ENCODE data around the gene EML2.
"Not testable (repeated sequence)": the region's sequence is repeated elsewhere in the genome, so short reads cannot be mapped to it uniquely, and the experiment has no call there.

EML2 gene, protein sequence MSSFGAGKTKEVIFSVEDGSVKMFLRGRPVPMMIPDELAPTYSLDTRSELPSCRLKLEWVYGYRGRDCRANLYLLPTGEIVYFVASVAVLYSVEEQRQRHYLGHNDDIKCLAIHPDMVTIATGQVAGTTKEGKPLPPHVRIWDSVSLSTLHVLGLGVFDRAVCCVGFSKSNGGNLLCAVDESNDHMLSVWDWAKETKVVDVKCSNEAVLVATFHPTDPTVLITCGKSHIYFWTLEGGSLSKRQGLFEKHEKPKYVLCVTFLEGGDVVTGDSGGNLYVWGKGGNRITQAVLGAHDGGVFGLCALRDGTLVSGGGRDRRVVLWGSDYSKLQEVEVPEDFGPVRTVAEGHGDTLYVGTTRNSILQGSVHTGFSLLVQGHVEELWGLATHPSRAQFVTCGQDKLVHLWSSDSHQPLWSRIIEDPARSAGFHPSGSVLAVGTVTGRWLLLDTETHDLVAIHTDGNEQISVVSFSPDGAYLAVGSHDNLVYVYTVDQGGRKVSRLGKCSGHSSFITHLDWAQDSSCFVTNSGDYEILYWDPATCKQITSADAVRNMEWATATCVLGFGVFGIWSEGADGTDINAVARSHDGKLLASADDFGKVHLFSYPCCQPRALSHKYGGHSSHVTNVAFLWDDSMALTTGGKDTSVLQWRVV

DNA sequence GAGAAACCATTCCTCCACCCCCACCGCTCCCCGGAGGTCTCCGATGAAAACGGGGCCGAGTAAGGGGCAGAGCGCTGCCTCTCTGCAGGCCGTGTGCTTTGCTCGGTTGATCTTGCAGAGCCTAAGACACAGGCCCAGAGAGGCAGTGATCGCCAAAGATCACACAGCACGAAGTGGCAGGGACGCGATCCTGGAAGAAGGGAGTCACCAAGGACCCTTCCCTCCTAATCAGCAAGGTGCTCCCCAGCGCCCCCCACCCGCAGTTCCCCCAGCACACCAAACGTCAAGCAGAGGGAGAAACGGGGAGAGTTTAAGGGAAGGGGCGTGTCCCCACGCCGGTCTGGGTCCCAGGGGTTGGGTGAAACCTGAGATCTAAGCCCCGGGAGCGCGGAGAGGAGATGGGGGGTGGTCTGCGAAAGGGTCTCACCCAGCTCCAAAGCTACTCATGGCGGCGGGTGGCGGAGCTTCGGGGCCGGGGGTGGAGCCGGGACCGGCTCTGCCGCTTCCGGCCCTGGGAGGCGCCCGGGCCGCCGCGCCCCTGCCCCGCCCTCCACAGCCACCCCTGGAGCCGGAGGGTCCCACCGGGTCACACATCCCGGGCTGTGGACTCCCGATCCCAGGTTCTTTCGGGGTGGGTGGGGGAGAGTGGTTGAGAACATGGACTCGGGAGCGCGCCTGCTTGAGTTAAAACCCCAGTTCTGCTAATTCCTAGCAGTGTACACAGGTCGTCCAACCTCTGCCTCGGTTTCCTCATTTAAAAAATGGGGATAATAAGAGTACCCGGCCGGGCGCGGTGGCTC lies at the start of gene EML2:
Gene EML2 (minus strand): TSS at position 468 of the 800 bp plus-strand sequence. CDS start 21 bp downstream, at position 447.
- peak; percentile 28 for DNase-seq

- no peak for DNase-seq
Observed at GRCh38 chr19:45687599-45687998, 48.4 kb upstream of the EML2 start.

DNA sequence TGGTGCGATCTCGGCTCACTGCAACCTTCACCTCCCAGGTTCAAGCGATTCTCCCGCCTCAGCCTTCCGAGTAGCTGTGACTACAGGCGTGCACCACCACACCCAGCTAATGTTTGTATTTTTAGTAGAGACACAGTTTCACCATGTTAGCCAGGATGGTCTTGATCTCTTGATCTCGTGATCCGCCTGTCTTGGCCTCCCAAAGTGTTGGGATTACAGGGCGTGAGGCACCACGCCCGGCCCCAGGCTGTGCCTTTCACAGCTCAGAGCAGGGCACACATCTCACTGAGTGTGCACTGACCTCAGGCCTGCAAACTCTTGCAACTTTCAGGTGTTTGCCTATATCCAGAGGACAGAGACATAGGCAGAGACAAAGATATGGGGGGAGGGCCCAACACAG lies 45.8 kb upstream of the EML2 start:
- not testable (repeated sequence) for DNase-seq

DNA sequence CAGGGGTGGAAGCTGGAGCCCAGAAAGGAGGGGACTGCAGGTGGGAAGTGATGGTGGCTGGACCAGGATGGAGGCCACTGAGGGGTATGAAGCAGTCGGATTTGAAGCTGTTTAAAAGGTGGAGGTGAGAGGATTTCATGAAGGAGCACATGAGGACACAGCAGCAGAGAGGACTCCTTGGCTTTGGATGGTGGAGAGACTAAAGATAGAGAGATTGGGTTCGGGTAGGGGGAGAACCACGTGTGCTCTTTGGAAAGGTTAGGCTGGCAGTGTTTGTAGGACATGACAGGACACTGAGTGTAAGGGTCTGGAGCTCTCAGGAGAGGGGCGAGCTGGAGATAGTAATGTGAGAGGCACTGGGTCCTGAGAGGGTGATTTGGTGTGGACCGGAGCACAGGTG lies 43.7 kb upstream of the EML2 start:
- DNase-seq: no peak

GRCh38 chr19:45682117-45682516 lies 42.9 kb upstream of the EML2 start:
- no peak for DNase-seq

GRCh38 chr19:45681391-45682015 lies 42.3 kb upstream of the EML2 start:
- DNase-seq: peak; percentile 47

DNA sequence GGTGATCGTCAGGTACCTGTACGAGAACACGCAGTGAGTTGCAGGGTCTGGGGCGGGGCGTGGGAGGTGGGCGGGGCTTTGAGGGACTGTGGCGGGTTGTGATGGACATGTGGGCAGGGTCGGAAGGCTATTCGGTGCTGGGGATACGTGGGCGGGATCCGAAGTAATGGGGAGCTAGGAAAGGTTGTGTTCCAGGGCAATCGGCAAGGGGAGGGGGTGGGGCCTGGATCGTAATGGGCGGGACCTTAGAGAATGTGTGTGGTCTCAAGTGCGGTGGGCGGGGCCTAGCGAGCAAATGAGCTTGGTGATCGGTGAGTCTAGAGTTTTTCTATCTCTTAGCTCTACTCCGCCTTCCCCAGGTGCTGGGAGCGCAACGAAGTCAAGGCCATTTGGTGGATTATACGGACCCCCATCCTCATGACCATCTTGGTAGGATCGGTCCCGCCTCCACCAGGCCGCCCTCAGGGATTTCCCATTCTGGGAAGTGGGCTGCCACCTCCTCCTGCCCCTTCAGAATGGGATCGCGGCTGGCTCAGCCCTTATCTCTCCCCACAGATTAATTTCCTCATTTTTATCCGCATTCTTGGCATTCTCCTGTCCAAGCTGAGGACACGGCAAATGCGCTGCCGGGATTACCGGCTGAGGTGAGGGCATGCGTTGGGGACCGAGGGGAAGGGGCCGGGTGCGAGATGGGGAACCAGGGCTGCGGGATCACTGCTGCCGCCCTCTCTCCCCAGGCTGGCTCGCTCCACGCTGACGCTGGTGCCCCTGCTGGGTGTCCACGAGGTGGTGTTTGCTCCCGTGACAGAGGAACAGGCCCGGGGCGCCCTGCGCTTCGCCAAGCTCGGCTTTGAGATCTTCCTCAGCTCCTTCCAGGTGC lies 38.4 kb upstream of the EML2 start:
- DNase-seq: peak; percentile 87

DNA sequence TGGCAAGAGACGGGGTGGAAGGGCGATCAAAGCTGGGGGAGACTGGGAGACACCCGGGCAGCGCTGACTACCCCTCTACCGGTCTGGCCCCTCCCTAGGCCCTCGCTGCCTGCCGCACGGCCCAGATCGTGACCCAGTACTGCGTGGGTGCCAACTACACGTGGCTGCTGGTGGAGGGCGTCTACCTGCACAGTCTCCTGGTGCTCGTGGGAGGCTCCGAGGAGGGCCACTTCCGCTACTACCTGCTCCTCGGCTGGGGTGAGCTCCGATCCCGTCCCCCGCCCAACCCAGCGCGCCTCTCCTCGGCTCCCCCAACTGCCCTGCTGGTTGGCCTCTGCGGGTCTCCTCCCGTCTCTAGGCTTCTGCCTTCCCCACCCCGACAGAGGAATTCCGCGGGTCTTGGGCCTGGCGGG lies 37.7 kb upstream of the EML2 start:
- no peak for DNase-seq

- DNase-seq: no peak
Observed at GRCh38 chr19:45674946-45675345, 35.7 kb upstream of the EML2 start.

- no peak for DNase-seq
Observed at GRCh38 chr19:45670670-45671453, 31.7 kb upstream of the EML2 start.

DNA sequence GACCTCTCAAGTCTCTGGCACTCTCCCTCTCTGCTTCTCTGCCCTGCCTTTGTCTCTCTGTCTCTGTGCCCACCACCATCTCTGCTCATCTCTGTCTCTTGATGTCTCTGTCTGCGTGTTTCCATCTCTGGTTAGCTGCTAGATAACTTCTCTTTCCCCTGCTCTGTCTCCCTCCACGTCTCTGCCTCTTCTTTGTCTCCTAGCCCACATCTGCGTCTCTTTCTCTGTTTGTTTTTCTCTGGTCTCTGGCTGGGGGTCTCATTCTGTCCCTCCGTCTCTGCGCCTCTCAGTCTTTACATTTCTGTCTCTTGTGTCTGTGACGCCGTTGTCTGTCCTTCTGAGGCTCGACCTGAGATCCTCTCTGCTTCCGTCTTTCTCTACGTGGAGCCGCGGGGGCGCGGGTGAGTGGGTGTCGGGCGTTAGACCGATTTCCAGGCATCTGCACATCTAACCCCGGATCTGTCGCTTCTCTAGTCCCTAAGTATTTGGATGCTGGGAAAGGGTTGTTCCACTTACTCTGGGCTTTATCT lies 29.2 kb upstream of the EML2 start:
- no peak for DNase-seq

DNA sequence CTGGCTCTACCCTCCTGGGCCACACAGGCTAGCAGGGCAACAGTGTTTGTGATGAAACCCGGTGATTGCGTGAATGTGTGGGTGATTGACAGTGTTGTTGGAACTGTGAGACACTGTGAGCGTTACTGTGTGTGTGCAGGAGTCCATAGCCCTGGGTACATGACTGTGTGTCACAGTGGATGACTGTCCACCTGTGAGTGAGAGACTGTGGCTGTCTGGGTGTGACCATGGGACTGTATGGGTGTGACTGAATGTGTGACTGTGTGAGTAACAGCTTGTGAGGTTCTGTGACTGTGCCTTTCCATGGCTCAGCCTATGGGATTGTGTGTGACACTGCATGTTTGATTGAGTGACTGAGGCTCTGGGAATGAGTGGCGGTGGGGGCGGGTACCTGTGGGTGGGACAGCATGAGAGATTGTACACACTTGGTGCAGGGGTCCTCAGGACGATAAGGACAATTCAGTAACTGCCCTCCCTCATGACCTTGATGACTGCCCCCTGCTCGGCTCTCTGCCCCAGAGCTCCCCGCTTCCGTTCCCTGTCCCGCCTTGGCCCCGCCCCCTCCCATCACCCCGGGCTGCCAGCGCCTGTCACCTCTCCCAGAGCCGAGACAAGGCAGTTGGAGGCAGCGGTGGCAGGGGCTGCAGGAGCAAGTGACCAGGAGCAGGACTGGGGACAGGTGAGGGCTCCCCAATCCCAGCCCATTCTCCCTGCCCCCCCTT lies 28.6 kb upstream of the EML2 start, which contains the start of gene GIPR:
Gene GIPR (plus strand): TSS at position 602 of the 722 bp plus-strand sequence. CDS start 1,300 bp downstream, outside the sequence.
- DNase-seq: no peak

GRCh38 chr19:45664575-45664974 lies 25.4 kb upstream of the EML2 start:
- DNase-seq: no peak

- DNase-seq: no peak
Observed at GRCh38 chr19:45663800-45664199, 24.6 kb upstream of the EML2 start.

DNA sequence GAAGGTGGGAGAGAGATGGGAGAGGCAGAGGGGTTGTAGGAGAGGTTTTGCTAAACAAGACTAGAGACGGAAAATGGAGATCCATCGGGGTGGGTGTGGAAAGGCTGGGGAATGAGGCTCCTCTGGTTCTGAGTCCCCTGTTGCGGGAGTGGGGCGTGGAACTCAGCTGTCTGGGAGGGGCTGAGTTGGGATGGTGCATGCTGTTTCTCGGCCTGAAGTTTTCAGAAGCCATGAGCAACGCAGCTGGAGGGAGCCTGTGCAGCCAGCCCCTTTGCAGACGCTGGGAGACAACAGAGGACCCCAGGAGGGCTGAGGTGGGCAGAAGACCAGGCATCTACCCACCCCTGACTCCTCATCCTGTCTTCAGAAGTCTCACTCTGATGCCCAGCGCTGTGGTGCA lies 21.4 kb upstream of the EML2 start:
- no peak for DNase-seq

- no peak for DNase-seq
Observed at GRCh38 chr19:45659096-45659729, 20.0 kb upstream of the EML2 start.

DNA sequence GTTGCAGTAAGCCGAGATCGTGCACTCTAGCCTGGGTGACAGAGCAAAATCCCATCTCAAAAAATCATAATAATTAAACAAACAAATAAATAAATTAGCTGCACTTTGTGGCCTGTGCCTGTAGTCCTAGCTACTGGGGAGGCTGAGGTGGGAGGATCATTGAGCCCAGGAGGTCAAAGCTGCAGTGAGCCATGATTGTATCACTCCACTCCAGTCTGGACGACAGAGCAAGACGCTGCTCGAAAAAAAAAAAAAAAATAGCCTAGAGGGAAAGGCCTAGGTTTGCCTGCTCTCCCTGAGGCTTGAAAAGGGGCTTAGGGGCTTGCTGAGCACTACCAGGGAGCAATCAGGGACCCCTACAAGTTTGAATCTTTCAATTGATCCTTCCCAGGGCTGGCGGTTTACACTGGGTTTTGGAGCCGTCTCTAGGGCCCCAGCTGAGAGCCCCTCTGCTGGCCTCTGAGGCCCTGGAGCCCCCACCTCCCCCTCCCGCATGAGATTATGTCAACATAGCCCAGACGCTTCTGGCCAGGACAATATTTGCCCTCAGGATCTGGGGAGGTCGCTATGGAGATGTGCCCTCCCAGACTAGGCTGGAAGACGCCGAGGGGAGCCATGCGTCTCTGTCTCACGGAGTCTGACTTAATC lies 18.4 kb upstream of the EML2 start:
- DNase-seq: no peak

DNA sequence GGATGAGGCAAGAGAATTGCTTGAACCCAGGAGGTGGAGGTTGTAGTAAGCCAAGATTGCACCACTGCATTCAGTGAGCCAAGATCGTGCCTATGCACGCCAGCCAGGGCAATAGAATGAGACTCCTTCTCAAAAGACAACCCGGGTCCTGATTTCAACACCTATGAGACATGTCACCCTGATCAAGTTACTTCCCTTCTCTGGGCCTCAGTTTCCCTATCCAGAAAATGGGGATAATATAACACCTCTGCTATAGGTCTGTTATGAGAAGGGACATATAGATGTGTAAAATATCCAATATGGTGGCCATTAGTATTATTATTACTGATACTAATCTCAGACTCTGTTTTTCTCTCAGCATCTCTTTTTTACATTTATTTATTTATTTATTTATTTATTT lies 15.9 kb upstream of the EML2 start:
- DNase-seq: no peak

GRCh38 chr19:45653634-45654033 lies 14.4 kb upstream of the EML2 start:
- DNase-seq: peak; percentile 89
